IPS DF 4.7 (cell line): ENCODE data around the gene PHC3.

Experiments used
- DNase-seq: peaks from one replicate; pipeline ENCODE4 v3.0.0-alpha.2; 2013; ENCODE audit warnings: low spot score; ENCODE audit errors: extremely low read depth

The PHC3 gene

GRCh38 chr3:170189398-170190256 is 8.1 kb upstream of the PHC3 start:
- DNase-seq = no peak

- DNase-seq = no peak
Measured at GRCh38 chr3:170180079-170180907, 1.2 kb downstream of the PHC3 start.

GRCh38 chr3:170179432-170179831 is 2.1 kb downstream of the PHC3 start:
- DNase-seq = no peak

GRCh38 chr3:170178651-170179050 is 2.9 kb downstream of the PHC3 start:
- DNase-seq = no peak

- DNase-seq = no peak
Measured at GRCh38 chr3:170171563-170171962, 10.0 kb downstream of the PHC3 start.

GRCh38 chr3:170164717-170165116 is 16.8 kb downstream of the PHC3 start:
- no peak for DNase-seq

GRCh38 chr3:170163956-170164645 is 17.4 kb downstream of the PHC3 start:
- DNase-seq = no peak

GRCh38 chr3:170162630-170163029 is 18.9 kb downstream of the PHC3 start:
- DNase-seq = no peak

GRCh38 chr3:170162052-170162451 is 19.5 kb downstream of the PHC3 start:
- DNase-seq = no peak

- DNase-seq = no peak
Measured at GRCh38 chr3:170159933-170160332, 21.6 kb downstream of the PHC3 start.

- DNase-seq = no peak
Measured at GRCh38 chr3:170159459-170159858, 22.1 kb downstream of the PHC3 start.

GRCh38 chr3:170155604-170156003 is 25.9 kb downstream of the PHC3 start:
- no peak for DNase-seq

- DNase-seq = no peak
Measured at GRCh38 chr3:170154569-170155143, 26.9 kb downstream of the PHC3 start.

- DNase-seq = no peak
Measured at GRCh38 chr3:170154084-170154483, 27.4 kb downstream of the PHC3 start.

GRCh38 chr3:170151536-170151935 is 30.0 kb downstream of the PHC3 start:
- no peak for DNase-seq

GRCh38 chr3:170149016-170149415 is 32.5 kb downstream of the PHC3 start:
- DNase-seq = no peak

GRCh38 chr3:170145278-170145677 is 36.3 kb downstream of the PHC3 start:
- DNase-seq = no peak

GRCh38 chr3:170144437-170144843 is 37.1 kb downstream of the PHC3 start:
- no peak for DNase-seq

- no peak for DNase-seq
Measured at GRCh38 chr3:170142373-170142772, 39.2 kb downstream of the PHC3 start.

- no peak for DNase-seq
Measured at GRCh38 chr3:170137986-170138385, 43.5 kb downstream of the PHC3 start.

GRCh38 chr3:170132335-170132734 is 49.2 kb downstream of the PHC3 start:
- DNase-seq = no peak

- no peak for DNase-seq
Measured at GRCh38 chr3:170130532-170130931, 51.0 kb downstream of the PHC3 start.
